GM19463 (cell line): Measurements from ENCODE around the gene LDLRAD3.

ENCODE experiments used
- ATAC-seq: cut with Tn5 transposase; IDR thresholded peaks from one replicate; pipeline ENCODE4 v1.9.1; 2021; ENCODE audit warnings: mild to moderate bottlenecking, moderate library complexity; ENCODE audit not compliant: unreplicated experiment

The LDLRAD3 gene

GRCh38 chr11:36070213-36070953 is 126.5 kb downstream of the LDLRAD3 start:
- no peak for ATAC-seq

- ATAC-seq: no peak
Measured at GRCh38 chr11:36070954-36071330, 127.1 kb downstream of the LDLRAD3 start.

- ATAC-seq: no peak
Measured at GRCh38 chr11:36071917-36072500, 128.1 kb downstream of the LDLRAD3 start.

- no peak for ATAC-seq
Measured at GRCh38 chr11:36073411-36074203, 129.7 kb downstream of the LDLRAD3 start.

GRCh38 chr11:36074941-36075431 is 131.1 kb downstream of the LDLRAD3 start:
- ATAC-seq: no peak

- no peak for ATAC-seq
Measured at GRCh38 chr11:36077368-36077767, 133.5 kb downstream of the LDLRAD3 start.

- ATAC-seq: no peak
Measured at GRCh38 chr11:36077886-36078685, 134.2 kb downstream of the LDLRAD3 start.

- no peak for ATAC-seq
Measured at GRCh38 chr11:36078686-36079055, 134.8 kb downstream of the LDLRAD3 start.

GRCh38 chr11:36079878-36080675 is 136.2 kb downstream of the LDLRAD3 start:
- no peak for ATAC-seq

GRCh38 chr11:36081274-36081945 is 137.5 kb downstream of the LDLRAD3 start:
- no peak for ATAC-seq

- ATAC-seq: no peak
Measured at GRCh38 chr11:36086366-36086765, 142.5 kb downstream of the LDLRAD3 start.

- no peak for ATAC-seq
Measured at GRCh38 chr11:36088266-36088972, 144.6 kb downstream of the LDLRAD3 start.

GRCh38 chr11:36089920-36090319 is 146.1 kb downstream of the LDLRAD3 start:
- no peak for ATAC-seq

GRCh38 chr11:36090356-36091109 is 146.7 kb downstream of the LDLRAD3 start:
- no peak for ATAC-seq

- no peak for ATAC-seq
Measured at GRCh38 chr11:36091256-36091811, 147.5 kb downstream of the LDLRAD3 start.

- ATAC-seq: no peak
Measured at GRCh38 chr11:36092314-36093030, 148.6 kb downstream of the LDLRAD3 start.

- no peak for ATAC-seq
Measured at GRCh38 chr11:36093548-36093947, 149.7 kb downstream of the LDLRAD3 start.
